Stimulated activated CD4-positive, alpha-beta T cell treated with anti-CD3 and anti-CD28 coated beads, Interleukin-2, amount 100 ng/mL, for 4 hours (primary cell): Measurements from ENCODE around the gene GJD3.
"Not testable (repeated sequence)": the region's sequence is repeated elsewhere in the genome, so short reads cannot be mapped to it uniquely, and the experiment has no call there.

Experiments used
- DNase-seq: peaks from one replicate; pipeline ENCODE4 v3.0.0-alpha.2; 2020; ENCODE audit warnings: low read depth

GJD3 gene

GRCh38 chr17:40367728-40368127 lies 3.2 kb upstream of the GJD3 start:
- not testable (repeated sequence) for DNase-seq

GRCh38 chr17:40366861-40367518 lies 2.5 kb upstream of the GJD3 start:
- DNase-seq: no peak

GRCh38 chr17:40366076-40366860 lies 1.7 kb upstream of the GJD3 start:
- DNase-seq: no peak

- no peak for DNase-seq
These were observed 369 bp upstream of the GJD3 start for GRCh38 chr17:40364906-40365305.

- DNase-seq: no peak
These were observed 1.3 kb downstream of the GJD3 start for GRCh38 chr17:40363111-40363827.

GRCh38 chr17:40362696-40363110 lies 1.8 kb downstream of the GJD3 start:
- peak; percentile 67 for DNase-seq

- no peak for DNase-seq
These were observed 2.4 kb downstream of the GJD3 start for GRCh38 chr17:40361925-40362695.

GRCh38 chr17:40361063-40361924 lies 3.2 kb downstream of the GJD3 start:
- no peak for DNase-seq

GRCh38 chr17:40360091-40360490 lies 4.4 kb downstream of the GJD3 start:
- no peak for DNase-seq

- peak; percentile 84 for DNase-seq
These were observed 6.1 kb downstream of the GJD3 start for GRCh38 chr17:40358323-40359038.

- no peak for DNase-seq
These were observed 7.3 kb downstream of the GJD3 start for GRCh38 chr17:40356990-40357881.

GRCh38 chr17:40355804-40356758 lies 8.5 kb downstream of the GJD3 start:
- no peak for DNase-seq

GRCh38 chr17:40355123-40355803 lies 9.3 kb downstream of the GJD3 start:
- DNase-seq: peak; percentile 64

GRCh38 chr17:40354221-40355122 lies 10.1 kb downstream of the GJD3 start:
- DNase-seq: no peak

- no peak for DNase-seq
These were observed 11.7 kb downstream of the GJD3 start for GRCh38 chr17:40352779-40353394.

- no peak for DNase-seq
These were observed 12.2 kb downstream of the GJD3 start for GRCh38 chr17:40352237-40352778.
